Breast epithelium (tissue), 3 donors: Measurements from ENCODE around the gene RAPGEF4.

Experiments
- POLR2A ChIP-seq: fragments of 450-650 bp; IDR thresholded peaks from one replicate; pipeline ENCODE4 v1.6.1; 2016; ENCODE audit warnings: antibody characterized with exemption, mild to moderate bottlenecking, moderate library complexity
- POLR2AphosphoS5 ChIP-seq, 3 donors: sonication (generic); formaldehyde crosslinking; IDR thresholded peaks; one replicate each; pipeline ENCODE4 v1.6.1; 2017; ENCODE audit warnings: antibody characterized with exemption in 3 of 3
- TF ChIP-seq, protein P1 (sequence below), 3 donors: fragments of 450-650 bp; IDR thresholded peaks; one replicate each; pipeline ENCODE4 v1.5.1; 2016 to 2017; ENCODE audit warnings: antibody characterized with exemption in 3 of 3, mild to moderate bottlenecking in 3 of 3, moderate library complexity in 3 of 3

DNA sequence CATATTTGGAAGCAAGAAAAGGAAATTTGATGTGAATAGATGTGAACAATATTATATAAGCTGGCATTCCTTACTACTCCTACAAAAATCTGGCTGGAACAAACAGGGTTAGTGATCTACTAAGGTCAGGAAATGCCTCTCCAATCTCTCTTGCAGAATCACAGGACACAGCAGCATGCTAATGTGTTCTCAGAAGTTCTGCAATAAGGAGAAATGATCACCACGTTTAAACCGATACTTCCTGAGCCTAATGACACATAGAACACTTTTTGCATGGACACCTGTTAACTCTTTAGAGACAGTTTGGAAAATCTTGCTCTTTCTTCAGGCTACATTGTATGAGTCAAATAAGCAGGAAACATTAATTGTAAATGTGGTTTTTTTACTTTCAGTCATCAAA, 250.4 kb downstream of the RAPGEF4 start:
- TF ChIP-seq, protein P1, sequence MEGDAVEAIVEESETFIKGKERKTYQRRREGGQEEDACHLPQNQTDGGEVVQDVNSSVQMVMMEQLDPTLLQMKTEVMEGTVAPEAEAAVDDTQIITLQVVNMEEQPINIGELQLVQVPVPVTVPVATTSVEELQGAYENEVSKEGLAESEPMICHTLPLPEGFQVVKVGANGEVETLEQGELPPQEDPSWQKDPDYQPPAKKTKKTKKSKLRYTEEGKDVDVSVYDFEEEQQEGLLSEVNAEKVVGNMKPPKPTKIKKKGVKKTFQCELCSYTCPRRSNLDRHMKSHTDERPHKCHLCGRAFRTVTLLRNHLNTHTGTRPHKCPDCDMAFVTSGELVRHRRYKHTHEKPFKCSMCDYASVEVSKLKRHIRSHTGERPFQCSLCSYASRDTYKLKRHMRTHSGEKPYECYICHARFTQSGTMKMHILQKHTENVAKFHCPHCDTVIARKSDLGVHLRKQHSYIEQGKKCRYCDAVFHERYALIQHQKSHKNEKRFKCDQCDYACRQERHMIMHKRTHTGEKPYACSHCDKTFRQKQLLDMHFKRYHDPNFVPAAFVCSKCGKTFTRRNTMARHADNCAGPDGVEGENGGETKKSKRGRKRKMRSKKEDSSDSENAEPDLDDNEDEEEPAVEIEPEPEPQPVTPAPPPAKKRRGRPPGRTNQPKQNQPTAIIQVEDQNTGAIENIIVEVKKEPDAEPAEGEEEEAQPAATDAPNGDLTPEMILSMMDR (IDR thresholded peaks at IDR 0.05): no peak
- TF ChIP-seq POLR2A (no peak), POLR2AphosphoS5 (IDR thresholded peaks at IDR 0.05) (no peak)
